ENCODE data around the gene NFASC.

Gene NFASC

DNA sequence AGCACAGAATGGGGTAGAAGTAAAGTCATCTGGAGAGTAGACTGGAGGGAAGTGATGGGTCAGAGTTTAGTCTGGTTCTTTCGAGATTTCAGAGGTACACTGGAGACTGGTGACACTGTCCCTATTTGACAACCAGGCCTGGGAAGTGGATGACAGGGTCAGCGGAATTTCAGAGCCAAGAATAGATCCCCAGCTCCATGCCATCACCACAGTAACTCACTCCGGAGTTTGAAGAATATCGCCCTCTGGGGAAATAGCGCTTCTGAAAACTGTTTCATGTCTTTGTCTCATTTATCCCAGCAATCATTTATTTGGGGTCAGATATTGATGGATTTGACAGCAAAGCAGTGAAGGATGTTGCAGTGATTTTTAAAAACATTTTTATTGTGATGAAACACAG, 7.6 kb upstream of the NFASC start:
- no peak for DNase-seq

DNA sequence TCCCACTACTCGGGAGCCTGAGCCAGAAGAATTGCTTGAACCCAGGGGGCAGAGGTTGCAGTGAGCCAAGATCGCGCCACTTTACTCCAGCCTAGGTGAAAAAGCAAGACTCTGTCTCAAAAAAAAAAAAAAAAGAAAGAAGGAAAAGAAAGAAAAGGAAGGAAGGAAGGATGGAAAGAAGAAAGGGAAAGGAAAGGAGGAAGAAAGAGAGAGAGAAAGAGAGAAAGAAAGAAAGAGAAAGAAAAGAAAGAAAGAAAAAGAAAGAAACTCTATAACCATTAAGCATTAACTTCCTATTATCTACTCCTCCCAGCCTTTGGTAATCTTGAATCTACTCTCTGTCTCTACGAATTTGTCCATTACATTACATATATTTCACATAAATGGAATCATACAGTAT, 6.9 kb upstream of the NFASC start:
- no peak for DNase-seq

DNA sequence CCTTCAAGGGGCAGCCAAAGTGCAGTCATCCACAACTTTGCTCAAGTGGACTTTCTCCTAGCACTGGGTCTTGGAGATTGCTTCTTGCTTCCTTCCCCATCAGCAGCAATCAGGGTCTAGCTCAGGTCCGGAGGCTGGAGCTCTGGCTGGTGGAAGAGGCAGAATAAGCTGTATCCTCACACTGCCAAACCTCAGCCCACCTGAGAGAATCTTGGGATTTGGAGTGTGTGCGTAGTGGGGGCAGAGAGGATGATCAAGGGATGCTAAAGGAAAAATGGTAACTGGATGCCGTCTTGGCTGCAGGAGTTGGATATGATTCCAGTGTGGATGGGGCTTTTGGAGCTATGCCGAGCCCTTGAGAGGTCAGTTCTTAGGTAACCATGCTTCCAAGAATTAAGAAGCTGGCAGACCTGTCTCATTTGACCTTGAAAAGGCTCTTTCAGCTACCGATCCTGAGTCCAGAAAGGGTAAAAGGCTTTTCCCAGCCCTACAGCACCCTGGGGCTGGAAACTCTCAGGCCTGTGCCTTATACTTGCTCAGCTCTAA, 4.5 kb upstream of the NFASC start:
- DNase-seq: no peak

GRCh38 chr1:204867203-204867602, 3.5 kb upstream of the NFASC start:
- no peak for DNase-seq

- no peak for DNase-seq
Measured at GRCh38 chr1:204867666-204868339, 2.9 kb upstream of the NFASC start.

GRCh38 chr1:204868340-204868700, 2.3 kb upstream of the NFASC start:
- no peak for DNase-seq

DNA sequence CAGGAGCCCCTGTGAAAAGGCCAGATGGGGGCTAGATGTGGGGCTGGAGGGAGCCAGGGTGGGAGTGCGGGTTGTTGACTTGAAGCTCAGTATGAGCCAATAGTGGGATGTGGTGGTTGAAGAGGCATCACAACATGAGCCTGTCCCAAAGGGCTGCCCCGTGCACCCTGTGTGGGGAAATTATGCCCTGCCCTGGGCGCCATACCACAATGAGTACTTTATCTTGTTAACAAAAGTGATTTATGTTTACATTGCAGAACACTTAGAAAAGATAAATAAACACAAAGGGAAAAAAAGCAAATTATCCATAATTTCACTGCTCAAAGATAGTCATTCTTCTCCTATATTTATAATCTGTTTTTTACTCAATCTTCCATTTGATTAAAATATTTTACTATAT, 1.6 kb upstream of the NFASC start:
- peak; percentile 19 for DNase-seq

DNA sequence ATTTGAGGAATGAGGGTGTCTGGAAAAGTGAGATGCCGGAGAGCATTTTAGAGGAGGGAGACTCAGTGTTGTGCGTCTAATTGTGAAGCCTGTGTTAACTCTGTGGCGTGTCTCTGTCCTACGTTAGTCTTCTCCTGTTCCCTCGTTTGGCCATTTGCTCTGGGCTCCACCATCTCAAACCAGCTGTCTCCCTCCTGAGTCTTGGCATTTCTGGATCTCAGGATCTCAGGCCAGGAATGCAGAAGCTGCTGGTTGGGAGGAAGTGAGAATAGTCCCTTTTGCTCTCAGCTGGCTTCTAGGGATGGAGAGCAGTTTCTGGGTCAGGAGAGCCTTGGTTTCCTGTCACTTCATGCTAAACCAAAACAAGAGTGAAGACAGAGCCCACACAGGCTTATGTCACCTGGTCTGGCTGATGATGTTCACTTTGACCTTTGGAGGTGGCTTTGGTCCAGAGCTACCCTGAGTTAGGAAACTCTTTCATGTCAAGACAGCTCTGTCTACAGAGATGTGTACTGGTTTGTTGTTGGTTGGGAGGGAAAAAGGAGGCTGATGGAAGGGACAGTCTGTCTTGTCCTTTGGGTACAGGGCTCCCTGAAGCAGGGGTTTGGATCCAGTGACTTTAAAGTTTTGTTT, 859 bp downstream of the NFASC start:
- no peak for DNase-seq

GRCh38 chr1:204872262-204872881, 1.7 kb downstream of the NFASC start:
- DNase-seq: no peak

- no peak for DNase-seq
Measured at GRCh38 chr1:204873176-204873575, 2.5 kb downstream of the NFASC start.

DNA sequence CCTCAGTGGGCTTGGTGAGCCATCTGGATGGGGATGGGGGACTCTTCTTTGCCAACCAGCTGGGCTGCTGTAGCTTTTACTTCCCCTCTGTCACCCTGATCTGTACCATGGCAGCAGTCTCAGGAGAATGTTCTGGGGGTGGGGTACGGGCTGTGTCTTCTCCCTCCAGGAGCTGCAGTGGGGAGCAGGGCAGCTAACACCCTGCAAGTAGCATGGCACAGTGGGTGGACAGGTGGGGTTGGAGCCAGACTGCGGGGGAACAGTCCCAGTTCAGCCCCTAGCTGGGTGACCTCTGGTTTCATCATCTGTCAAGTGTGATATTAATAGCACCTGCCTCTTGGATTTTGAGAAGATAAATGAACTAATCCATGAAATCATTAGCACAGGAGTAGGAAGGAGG, 3.1 kb downstream of the NFASC start:
- no peak for DNase-seq

- no peak for DNase-seq
Measured at GRCh38 chr1:204874274-204874673, 3.6 kb downstream of the NFASC start.

- no peak for DNase-seq
Measured at GRCh38 chr1:204875255-204875654, 4.6 kb downstream of the NFASC start.

GRCh38 chr1:204878621-204879234, 8.1 kb downstream of the NFASC start:
- no peak for DNase-seq

- DNase-seq: no peak
Measured at GRCh38 chr1:204879351-204879750, 8.7 kb downstream of the NFASC start.

GRCh38 chr1:204880906-204881305, 10.2 kb downstream of the NFASC start:
- no peak for DNase-seq

DNA sequence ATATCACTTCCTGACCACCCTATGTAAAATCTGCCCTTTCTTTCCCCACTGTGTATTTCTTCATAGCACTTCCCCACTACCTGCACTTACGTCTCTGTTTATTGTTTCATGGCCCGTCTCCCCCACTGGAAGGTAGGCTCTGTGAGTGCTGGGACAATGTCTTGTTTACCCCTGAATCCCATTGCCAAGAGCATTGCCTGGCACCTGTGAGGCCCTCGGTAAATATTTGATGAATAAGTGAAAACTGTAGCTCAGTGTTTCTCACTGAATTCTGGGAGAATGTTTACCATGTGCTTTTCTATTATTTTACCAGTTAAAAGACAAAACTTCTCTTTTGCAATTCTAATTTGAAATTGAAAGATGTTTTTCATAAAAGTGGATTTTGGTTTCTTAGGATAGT, 11.8 kb downstream of the NFASC start:
- peak; percentile 91 for DNase-seq

- peak; percentile 22 for DNase-seq
Measured at GRCh38 chr1:204883405-204883804, 12.7 kb downstream of the NFASC start.

DNA sequence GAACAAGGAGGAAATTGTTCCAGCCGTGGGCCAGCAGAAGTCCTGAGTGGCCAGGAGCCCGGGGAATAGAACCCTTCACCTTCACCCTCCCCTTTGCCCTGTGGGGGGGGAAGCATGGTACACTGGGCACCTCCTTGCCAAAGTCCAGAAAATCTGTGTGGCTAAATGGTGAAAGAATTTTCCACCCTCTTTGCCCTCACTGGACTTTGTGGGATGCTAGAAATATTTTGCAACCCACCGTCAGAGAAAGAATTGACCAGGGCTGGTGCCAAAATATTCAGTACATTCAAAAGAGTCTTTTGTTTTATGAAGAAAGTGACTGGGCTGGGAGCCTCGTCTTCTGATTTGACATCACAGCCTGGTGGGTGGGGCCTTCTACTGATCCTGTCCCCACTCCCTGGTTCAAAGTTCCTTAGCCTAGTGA, 14.6 kb downstream of the NFASC start:
- DNase-seq: no peak

GRCh38 chr1:204885790-204886189, 15.1 kb downstream of the NFASC start:
- DNase-seq: no peak

DNA sequence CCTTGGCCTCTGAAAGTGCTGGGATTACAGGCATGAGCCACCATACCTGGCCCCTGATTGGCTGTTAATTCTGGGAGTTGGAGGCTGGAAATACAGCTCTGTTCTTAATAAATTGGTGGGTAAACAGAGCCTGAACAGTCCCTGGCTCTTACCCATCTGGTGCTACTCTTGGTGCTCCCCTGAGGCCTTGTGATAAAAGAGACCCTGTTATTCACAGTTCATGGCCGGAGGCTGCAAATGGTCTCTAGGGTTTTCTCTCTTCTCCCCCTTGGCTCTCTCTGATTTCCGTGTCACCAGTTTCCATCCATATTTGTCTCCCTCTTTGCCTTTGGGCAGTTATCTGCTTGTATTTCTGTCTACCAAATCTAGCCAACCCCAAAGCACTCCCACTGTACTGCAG, 17.2 kb downstream of the NFASC start:
- no peak for DNase-seq

DNA sequence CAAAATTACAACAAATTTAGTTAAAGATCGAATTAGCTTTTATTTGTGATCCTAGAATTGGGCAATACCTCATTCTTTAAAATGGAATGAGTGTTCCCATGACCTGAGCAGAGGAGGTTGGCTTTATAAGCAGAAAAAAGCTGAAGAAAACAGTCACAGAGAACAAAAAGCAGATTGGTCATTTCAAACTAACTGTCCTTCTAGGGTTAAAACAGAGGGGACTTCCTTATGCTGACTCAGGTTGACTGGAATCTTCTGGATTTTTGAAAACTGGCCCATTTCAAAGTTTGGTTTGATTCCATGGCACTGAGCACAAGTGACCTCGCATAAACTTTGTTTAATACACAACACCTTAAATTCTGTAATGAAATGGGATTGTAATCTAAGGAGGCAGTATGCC, 17.6 kb downstream of the NFASC start:
- DNase-seq: no peak

GRCh38 chr1:204889681-204890383, 19.2 kb downstream of the NFASC start:
- no peak for DNase-seq
